Heart right ventricle (tissue), 16 donors: Measurements from ENCODE around the gene PIGW. TPM values are rescaled to one million over a fixed set of nuclear protein-coding genes. Genes with fewer than 3 reads are reported as not detected.

Experiments
- ATAC-seq, 8 donors: fragments of 200-7000 bp; cut with Tn5 transposase; one replicate each; pipeline ENCODE4 v1.9.1; 2020; ENCODE audit warnings: mild to moderate bottlenecking in 8 of 8, moderate library complexity in 8 of 8, moderate number of reproducible peaks in 1 of 8
- DNase-seq, 2 donors: peaks; one replicate each; pipeline ENCODE4 v3.0.0-alpha.2; 2020
- H3K27ac ChIP-seq, 10 donors: fragments of 200-600 bp; sonication (generic) in 2 of 10; one replicate each; pipeline versions ENCODE4 v1.5.0 to v1.8.0; 2020 to 2022; ENCODE audit warnings: mild to moderate bottlenecking in 3 of 10
- H3K27me3 ChIP-seq, 7 donors: fragments of 200-600 bp; one replicate each; pipeline ENCODE4 v1.8.0; 2021 to 2022; ENCODE audit warnings: mild to moderate bottlenecking in 2 of 7
- H3K36me3 ChIP-seq, 9 donors: fragments of 200-600 bp; sonication (generic) in 1 of 9; one replicate each; pipeline versions ENCODE4 v1.5.0 to v1.8.0; 2020 to 2022; ENCODE audit warnings: mild to moderate bottlenecking in 2 of 9
- H3K4me1 ChIP-seq, 9 donors: fragments of 200-600 bp; sonication (generic) in 1 of 9; one replicate each; pipeline versions ENCODE4 v1.5.0 to v1.8.0; 2020 to 2022; ENCODE audit warnings: mild to moderate bottlenecking in 4 of 9
- H3K4me3 ChIP-seq, 10 donors: fragments of 200-600 bp; sonication (generic) in 2 of 10; one replicate each; pipeline versions ENCODE4 v1.5.0 to v1.8.0; 2020 to 2022; ENCODE audit warnings: mild to moderate bottlenecking in 7 of 10, moderate library complexity in 2 of 10
- H3K9me3 ChIP-seq, 11 donors: fragments of 200-600 bp in 10 of 11; sonication (generic) in 2 of 11; one replicate each; pipeline versions ENCODE4 v1.5.0 to v1.8.0; 2013 to 2022; ENCODE audit warnings: mild to moderate bottlenecking in 2 of 11, control low read depth in 1 of 11, moderate library complexity in 1 of 11
- CTCF ChIP-seq, 9 donors: fragments of 200-600 bp; sonication (generic) in 2 of 9; IDR thresholded peaks; one replicate each; pipeline versions ENCODE4 v1.5.0 to v1.8.0; 2021 to 2022; ENCODE audit warnings: antibody characterized with exemption in 9 of 9, mild to moderate bottlenecking in 5 of 9, moderate library complexity in 1 of 9
- WGBS, 2 donors: extraction: QIAGEN DNeasy Blood & Tissue Kit; methylation state at CpG; one replicate each; pipeline ENCODE4 v1.1.7; 2013; ENCODE audit warnings: inconsistent platforms in 1 of 2; 5-methylcytosine and 5-hydroxymethylcytosine counted together
- intact Hi-C, 10 donors: fragments of 100-400 bp; cut with DNase I; formaldehyde crosslinking; loops; one replicate each; pipeline versions ENCODE4 v1.11.1 to v1.14.2; 2022
- polyA plus RNA-seq, 2 donors: library from polyadenylated mRNA; stranded (reverse); fragments of 200-250 nt; gene quantifications; one replicate each; pipeline ENCODE4 v1.2.3, GENCODE V29; 2013
- total RNA-seq, 10 donors: library from RNA; stranded (reverse); fragmentation: NEBNext Ultra II Directional in 3 of 10; extraction: Animal tissue kit (Norgen Biotek cat#: 25700) in 3 of 10; gene quantifications; one replicate each; pipeline versions ENCODE4 v1.2.1 to v1.2.4, GENCODE V29; 2021 to 2023
- donor health status: Arrhythmogenic right ventricular cardiomyopathy.
- donor health status: ischemic (EF 13 %, LVEDD 7.1; RV severe dilation, severe dysfunction).
- donor health status: healthy with polysubstance abuse.
- donor health status: DM: no; HTN: yes; CAD: no.
- donor health status: DM: no; HTN: no; CAD: no.
- donor health status: ischemic (EF 25% LVEDD 6.9; RV normal size, moderate dysfunction).
- donor health status: ischemic (EF 25% LVEDD 5.7; RV mildly dilated, moderate dysfunction).
- donor health status: healthy.
- donor health status: DM: yes; HTN: yes; CAD: no.
- donor health status: Ischemic cardiomyopathy.
- donor health status: ischemic (EF 35%, LVEDD 5.7; RV mildly dilated, moderate dysfunction).
- donor health status: nonischemic (EF 11% LVEDD 7.7; RV severe dilation, severe dysfunction).
- donor health status: DM: yes; HTN: yes; CAD: no.
- donor health status: PGD.
- donor health status: ischemic (EF 29% LVEDD 5.4; RV normal size, mild dysfunction).
- donor health status: nonischemic (EF 23%, LVEDD 6.1; RV moderate dilation, normal function).

PIGW gene
- total and polyA plus RNA-seq, 12 donors: 2.5 to 10.2 (median 6.2) TPM

- Histone ChIP-seq H3K9me3 (no peaks in the 10 kb centered on the region), H3K36me3 (peaks cover 0 to 93% (median 42%) of the 10 kb centered on the region in 9 donors), H3K27ac (no peak overlapping the region), H3K4me3 (no peak overlapping the region), H3K4me1 (peaks cover 0 to 11% (median 3%) of the 10 kb centered on the region in 9 donors), H3K27me3 (no peaks in the 10 kb centered on the region)
- intact Hi-C loops: loop anchor here in 1 of 10 donors (10.0 kb wide), 1 partner anchor 62 kb away; no protein-coding TSS in a partner anchor
- 58 to 81% methylated on average over 2 of the region's 2 CpGs for WGBS, 2 donors
- no peak for TF ChIP-seq CTCF (IDR thresholded peaks at IDR 0.05)
- DNase-seq (no peak), ATAC-seq (no peak)
Observed at GRCh38 chr17:36576793-36577192, 42.0 kb downstream of the PIGW start.

GRCh38 chr17:36578671-36579070 is 43.9 kb downstream of the PIGW start:
- intact Hi-C loops: loop anchor here in 1 of 10 donors (10.0 kb wide), 1 partner anchor 64 kb away; no protein-coding TSS in a partner anchor
- Histone ChIP-seq H3K36me3 (peaks cover 0 to 93% (median 57%) of the 10 kb centered on the region in 9 donors), H3K27ac (no peak overlapping the region)

GRCh38 chr17:36583787-36584186 is 49.0 kb downstream of the PIGW start:
- Histone ChIP-seq H3K27me3 (no peaks in the 10 kb centered on the region), H3K36me3 (peaks cover 0 to 100% (median 74%) of the 10 kb centered on the region in 9 donors), H3K9me3 (no peaks in the 10 kb centered on the region), H3K27ac (no peak overlapping the region), H3K4me1 (no peaks in the 10 kb centered on the region), H3K4me3 (no peak overlapping the region)
- 60 to 69% methylated on average over 1 of the region's 1 CpG for WGBS, 2 donors
- TF ChIP-seq CTCF (IDR thresholded peaks at IDR 0.05): no peak
- no peak for ATAC-seq
- no peak for DNase-seq
- intact Hi-C loops: no loop called here

More at GRCh38 chr17:36578671-36579070, 43.9 kb downstream of the PIGW start:
- ATAC-seq: no peak
- Histone ChIP-seq H3K9me3 (no peaks in the 10 kb centered on the region), H3K4me3 (no peak overlapping the region), H3K27me3 (no peaks in the 10 kb centered on the region), H3K4me1 (peaks cover 0 to 11% (median 3%) of the 10 kb centered on the region in 9 donors)
- no peak for DNase-seq
- no peak for TF ChIP-seq CTCF (IDR thresholded peaks at IDR 0.05)
- WGBS, 2 donors: 94 to 95% methylated on average over 2 of the region's 2 CpGs

- 94 to 97% methylated on average over 2 of the region's 2 CpGs for WGBS, 2 donors
- no peak for DNase-seq
Observed at GRCh38 chr17:36586138-36586537, 51.4 kb downstream of the PIGW start.

More at GRCh38 chr17:36586138-36586537, 51.4 kb downstream of the PIGW start:
- no peaks in the 10 kb centered on the region for H3K9me3 ChIP-seq
- H3K36me3 ChIP-seq: peaks cover 0 to 93% (median 70%) of the 10 kb centered on the region in 9 donors
- no peak overlapping the region for H3K4me3 ChIP-seq
- no peaks in the 10 kb centered on the region for H3K27me3 ChIP-seq
- TF ChIP-seq CTCF (IDR thresholded peaks at IDR 0.05): no peak
- no peak for ATAC-seq
- intact Hi-C loops: no loop called here
- H3K27ac ChIP-seq: no peak overlapping the region
- H3K4me1 ChIP-seq: peaks cover 0 to 13% (median 3%) of the 10 kb centered on the region in 9 donors

Other genes with a start within 250 kb of the PIGW start
- under 1 TPM in 1 of 10 donors, not detected in 9; 0.97 TPM for gene TBC1D3G, start 211.1 kb upstream of the PIGW start, total RNA-seq
- gene TBC1D3G, start 211.1 kb upstream of the PIGW start, polyA plus RNA-seq: 10 to 100 TPM in 1 of 2 donors, not detected in 1; 12.7 TPM
- not detected for gene TBC1D3H, start 146.6 kb upstream of the PIGW start, total RNA-seq
- gene TBC1D3H, start 146.6 kb upstream of the PIGW start, polyA plus RNA-seq: not detected
- gene ZNHIT3, start 48.3 kb upstream of the PIGW start, total RNA-seq: 10 to 100 TPM; 17.1 to 27.0 (median 23.0) TPM
- gene ZNHIT3, start 48.3 kb upstream of the PIGW start, polyA plus RNA-seq: 10 to 100 TPM; 12.0 to 34.0 TPM
- 10 to 100 TPM in 9 of 10 donors, 1 to 10 TPM in 1; 8.8 to 22.9 (median 13.9) TPM for gene MYO19, start 119 bp upstream of the PIGW start, total RNA-seq
- 10 to 100 TPM; 15.6 to 40.4 TPM for gene MYO19, start 119 bp upstream of the PIGW start, polyA plus RNA-seq
- 10 to 100 TPM; 35.6 to 51.2 (median 48.1) TPM for gene GGNBP2, start 9.9 kb downstream of the PIGW start, total RNA-seq
- gene GGNBP2, start 9.9 kb downstream of the PIGW start, polyA plus RNA-seq: 10 to 100 TPM; 25.9 to 41.3 TPM
- 10 to 100 TPM; 11.0 to 24.7 (median 18.9) TPM for gene DHRS11, start 56.9 kb downstream of the PIGW start, total RNA-seq
- 10 to 100 TPM; 12.9 to 23.3 TPM for gene DHRS11, start 56.9 kb downstream of the PIGW start, polyA plus RNA-seq
- gene MRM1, start 66.6 kb downstream of the PIGW start, total RNA-seq: 1 to 10 TPM; 5.5 to 8.8 (median 6.8) TPM
- 10 to 100 TPM in 1 of 2 donors, 1 to 10 TPM in 1; 9.1 to 10.3 TPM for gene MRM1, start 66.6 kb downstream of the PIGW start, polyA plus RNA-seq